Measurements from ENCODE around the gene ZSWIM3.
"Not testable (repeated sequence)": the region's sequence is repeated elsewhere in the genome, so short reads cannot be mapped to it uniquely, and the experiment has no call there.

The ZSWIM3 gene

DNA sequence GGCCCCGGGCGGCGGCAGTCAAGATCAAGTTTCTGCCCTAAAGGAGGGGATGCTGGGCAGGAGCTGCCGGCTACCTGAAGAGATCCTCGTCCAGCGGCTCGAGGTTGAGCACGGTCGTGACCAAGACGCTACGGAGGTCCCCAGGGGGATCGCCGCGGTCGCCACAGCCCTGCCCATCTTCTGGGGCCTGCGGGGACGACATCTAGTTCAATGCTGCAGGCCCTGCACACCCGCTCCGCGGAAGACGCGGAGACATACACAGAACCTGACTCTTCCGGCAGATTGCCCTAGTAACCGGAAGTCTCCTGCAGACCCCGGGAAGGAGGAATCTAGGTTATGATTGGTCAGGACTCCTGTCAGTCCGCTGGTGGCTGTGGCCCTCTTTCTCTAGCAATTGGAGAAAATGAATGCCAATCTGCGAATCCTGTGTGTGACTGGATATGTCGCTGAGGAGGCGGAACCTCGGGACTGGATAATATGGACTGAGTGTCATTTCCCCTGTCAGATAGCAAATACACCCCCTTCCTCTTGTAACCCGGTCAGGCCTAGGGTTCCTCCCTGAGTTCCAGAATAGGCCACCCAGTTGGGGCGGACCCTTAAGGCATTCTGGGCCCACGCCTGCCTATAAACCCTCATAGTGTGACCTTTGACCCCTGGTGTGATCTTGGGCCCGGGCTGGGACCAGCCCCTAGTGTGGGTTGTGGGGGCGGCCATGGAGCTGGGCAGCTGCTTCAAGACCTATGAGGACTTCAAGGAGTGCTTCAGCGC lies at the start of gene ZSWIM3, which contains the start of gene ACOT8:
ZSWIM3 (plus strand) TSS at position 501 of the 768 bp plus-strand sequence; CDS start at position 713, 212 bp downstream.
ACOT8 (minus strand) TSS at position 279 of the 768 bp plus-strand sequence; CDS start at position 202, 77 bp downstream.
- DNase-seq: peak; percentile 72 to 98 (median 94)

GRCh38 chr20:45810191-45810970 lies 47.0 kb upstream of the ZSWIM3 start:
- DNase-seq: no peak

- DNase-seq: peak; percentile 87 to 94 (median 92)
Observed at GRCh38 chr20:45812157-45813005, 45.0 kb upstream of the ZSWIM3 start, which contains the start of gene UBE2C. UBE2C (plus strand) TSS chr20:45812644; CDS start chr20:45812696, 52 bp downstream.

GRCh38 chr20:45813006-45813340 lies 44.4 kb upstream of the ZSWIM3 start:
- DNase-seq: no peak

DNA sequence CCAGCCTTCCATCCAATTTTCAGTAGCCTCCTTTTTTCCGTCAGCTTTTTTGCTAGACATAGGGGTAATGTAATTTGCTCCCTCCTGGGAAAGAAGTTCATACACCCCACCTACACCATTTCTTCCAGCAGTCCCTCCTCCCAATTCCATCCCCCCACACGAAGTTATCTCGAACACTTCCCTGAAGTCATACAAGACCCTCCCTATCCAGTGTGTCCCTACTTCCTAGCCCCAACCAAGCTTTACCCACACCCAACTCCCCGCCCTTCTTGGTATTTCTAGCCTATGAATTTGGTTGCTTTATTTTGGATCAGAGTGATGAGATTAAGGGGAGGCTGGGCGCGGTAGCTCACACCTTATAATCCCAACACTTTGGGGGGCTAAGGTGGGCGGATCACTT lies 43.9 kb upstream of the ZSWIM3 start:
- no peak for DNase-seq

DNA sequence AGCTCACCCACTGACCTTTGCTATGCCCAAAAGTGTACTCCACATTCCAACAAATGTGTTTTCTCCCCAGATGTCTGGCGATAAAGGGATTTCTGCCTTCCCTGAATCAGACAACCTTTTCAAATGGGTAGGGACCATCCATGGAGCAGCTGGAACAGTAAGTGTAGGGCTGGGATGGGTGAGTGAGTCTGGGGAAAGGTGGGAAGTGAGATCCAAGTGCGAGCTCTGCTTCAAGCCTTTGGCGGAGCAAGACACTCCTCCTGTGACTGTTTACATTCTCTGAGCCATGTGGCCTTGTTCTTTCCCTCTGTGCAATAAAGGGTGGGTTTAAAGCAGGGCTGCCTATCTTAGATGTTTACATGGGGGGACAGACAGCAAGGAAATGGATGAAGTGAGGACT lies 43.1 kb upstream of the ZSWIM3 start:
- no peak for DNase-seq

GRCh38 chr20:45816951-45817350 lies 40.5 kb upstream of the ZSWIM3 start:
- no peak for DNase-seq

- DNase-seq: no peak
Observed at GRCh38 chr20:45817376-45818194, 39.8 kb upstream of the ZSWIM3 start.

GRCh38 chr20:45818239-45818638 lies 39.2 kb upstream of the ZSWIM3 start:
- DNase-seq: no peak

- no peak for DNase-seq
Observed at GRCh38 chr20:45819466-45819865, 37.9 kb upstream of the ZSWIM3 start.

- DNase-seq: no peak
Observed at GRCh38 chr20:45821947-45822346, 35.5 kb upstream of the ZSWIM3 start.

- DNase-seq: peak in 1 of 6 experiments; percentile 9
Observed at GRCh38 chr20:45822857-45823256, 34.6 kb upstream of the ZSWIM3 start.

GRCh38 chr20:45823949-45824835 lies 33.2 kb upstream of the ZSWIM3 start:
- peak in 5 of 6 experiments; percentile 9 to 40 (median 24) for DNase-seq

GRCh38 chr20:45826381-45827019 lies 30.9 kb upstream of the ZSWIM3 start:
- no peak for DNase-seq

- DNase-seq: no peak
Observed at GRCh38 chr20:45827030-45827652, 30.3 kb upstream of the ZSWIM3 start, which contains the start of gene TNNC2. TNNC2 (minus strand) TSS chr20:45827312; CDS start chr20:45827248, 64 bp downstream.

GRCh38 chr20:45827712-45828111 lies 29.7 kb upstream of the ZSWIM3 start:
- DNase-seq: no peak

GRCh38 chr20:45828589-45828988 lies 28.8 kb upstream of the ZSWIM3 start:
- DNase-seq: no peak

DNA sequence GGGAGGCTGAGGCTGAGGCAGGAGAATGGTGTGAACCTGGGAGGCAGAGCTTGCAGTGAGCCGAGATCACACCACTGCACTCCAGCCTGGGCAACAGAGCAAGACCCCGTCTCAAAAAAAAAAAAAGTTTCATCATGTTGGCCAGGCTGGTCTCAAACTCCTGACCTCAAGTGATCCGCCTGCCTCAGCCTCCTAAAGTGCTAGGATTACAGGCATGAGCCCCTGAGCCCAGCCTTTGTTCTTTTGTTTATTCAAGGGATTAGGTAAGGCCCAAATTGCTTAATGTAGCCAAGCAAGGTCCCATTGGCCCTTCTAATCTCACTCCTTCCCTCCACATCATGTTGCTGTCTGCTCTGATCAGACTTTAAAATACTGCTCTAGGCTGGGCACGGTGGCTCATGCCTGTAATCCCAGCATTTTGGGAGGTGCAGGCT lies 27.7 kb upstream of the ZSWIM3 start:
- DNase-seq: not testable (repeated sequence)

DNA sequence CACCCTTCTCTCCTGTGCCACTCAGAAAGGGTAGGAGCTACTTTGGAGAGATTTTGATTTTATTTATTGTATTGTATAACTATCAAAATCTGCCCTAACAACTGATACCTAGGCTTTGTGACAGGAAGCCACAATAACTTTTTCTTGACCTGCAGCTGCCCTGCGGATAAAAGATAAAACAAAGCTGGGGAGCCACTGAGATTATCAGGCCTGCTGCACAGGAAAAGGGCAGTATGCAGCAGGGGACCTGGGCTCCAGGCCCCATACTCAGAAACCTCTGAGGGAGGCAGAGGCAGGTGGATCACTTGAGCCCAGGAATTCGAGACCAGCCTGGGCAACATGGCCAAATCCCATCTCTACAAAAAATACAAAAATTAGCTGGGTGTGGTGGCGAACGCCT lies 24.8 kb upstream of the ZSWIM3 start:
- no peak for DNase-seq

All from stimulated activated naive CD4-positive, alpha-beta T cell (primary cell).